A549 (cell line): ENCODE results near the gene MUC6. TPM values are rescaled to one million over a fixed set of nuclear protein-coding genes. Genes with fewer than 3 reads are reported as not detected.

Source experiments
- ATAC-seq, 2 experiments: fragments of 200-7000 bp in 1 of 2; fragments of >200 bp in 1 of 2; cut with Nextera tagmentation in 1 of 2; cut with Tn5 transposase in 1 of 2; 3 replicates each; pipeline versions ENCODE4 v1.8.0 to v1.9.1; 2018 to 2020; ENCODE audit warnings: mild to moderate bottlenecking in 1 of 2, moderate library complexity in 1 of 2
- CTCF ChIA-PET: fragments of 300-600 bp; sonication (Branson Sonifier 250); formaldehyde crosslinking; extraction: SDS; loops from one replicate; lab custom pipeline; 2021; ENCODE audit warnings: antibody characterized with exemption, inconsistent platforms; lab: Yijun Ruan, JAX
- POLR2A ChIA-PET: fragments of 350-600 bp; formaldehyde crosslinking; extraction: SDS; loops from one replicate; lab custom pipeline; 2021; ENCODE audit warnings: antibody characterized with exemption, inconsistent platforms; lab: Yijun Ruan, JAX
- DNase-seq, 2 experiments: peaks; one replicate each; pipeline versions ENCODE4 v3.0.0 to v3.0.0-alpha.2; 2011 to 2016; ENCODE audit warnings: low read depth in 1 of 2, low spot score in 1 of 2
- FAIRE-seq: peaks from 2 replicates; lab custom pipeline; 2011; peaks lifted over from hg19 to GRCh38; lab: Jason Lieb, UNC
- H3K27ac ChIP-seq, 2 experiments: fragments of >200 bp; sonication (Bioruptor Twin); formaldehyde crosslinking; 3 replicates each; pipeline ENCODE4 v1.5.1; 2016 to 2017
- H3K4me1 ChIP-seq: fragments of >200 bp; sonication (Bioruptor Twin); formaldehyde crosslinking; 3 replicates; pipeline ENCODE4 v1.6.1; 2016
- H3K4me2 ChIP-seq: fragments of >200 bp; sonication (Bioruptor Twin); formaldehyde crosslinking; 3 replicates; pipeline ENCODE4 v1.6.1; 2016
- H3K4me3 ChIP-seq: fragments of >200 bp; sonication (Bioruptor Twin); formaldehyde crosslinking; 3 replicates; pipeline ENCODE4 v1.5.1; 2016
- H3K9me3 ChIP-seq: fragments of >200 bp; sonication (Bioruptor Twin); formaldehyde crosslinking; 3 replicates; pipeline ENCODE4 v1.6.1; 2016
- CEBPB ChIP-seq, 2 experiments: fragments of >200 bp in 1 of 2; sonication (Bioruptor Twin) in 1 of 2; formaldehyde crosslinking in 1 of 2; IDR thresholded peaks; 2 replicates each; pipeline ENCODE4 v1.6.1; 2012 to 2016
- CHD4 ChIP-seq: fragments of 200-600 bp; sonication (generic); IDR thresholded peaks from 2 replicates; pipeline ENCODE4 v1.6.1; 2016; ENCODE audit warnings: antibody characterized with exemption, mild to moderate bottlenecking, borderline replicate concordance
- EP300 ChIP-seq, 2 experiments: fragments of >200 bp; sonication (Bioruptor Twin); formaldehyde crosslinking; IDR thresholded peaks; 2 replicates in 1 of 2; 3 replicates in 1 of 2; pipeline ENCODE4 v1.6.1; 2016 to 2017
- HEYL ChIP-seq: fragments of 250-450 bp; sonication (Bioruptor Pico); IDR thresholded peaks from 2 replicates; pipeline ENCODE4 v1.8.0; 2021; ENCODE audit warnings: mild to moderate bottlenecking, moderate library complexity
- KDM5A ChIP-seq: fragments of 200-600 bp; sonication (generic); IDR thresholded peaks from 2 replicates; pipeline ENCODE4 v1.6.1; 2016; ENCODE audit warnings: antibody characterized with exemption, mild to moderate bottlenecking
- MAZ ChIP-seq: fragments of 150-350 bp; IDR thresholded peaks from 2 replicates; pipeline ENCODE4 v1.6.1; 2014; ENCODE audit warnings: antibody characterized with exemption, low read depth, low read length, borderline replicate concordance
- NFE2L2 ChIP-seq: fragments of 150-350 bp; conservative IDR thresholded peaks from 2 replicates; pipeline ENCODE4 v1.6.1; 2014; ENCODE audit warnings: low read length
- NR3C1 ChIP-seq: fragments of >200 bp; sonication (Bioruptor Twin); formaldehyde crosslinking; IDR thresholded peaks from 3 replicates; pipeline ENCODE4 v1.6.1; 2017
- POLR2AphosphoS2 ChIP-seq: conservative IDR thresholded peaks from 2 replicates; pipeline ENCODE4 v1.6.1; 2012; ENCODE audit warnings: low read length, improper control_type of control experiment, inconsistent platforms
- SMC3 ChIP-seq: fragments of >200 bp; sonication (Bioruptor Twin); formaldehyde crosslinking; IDR thresholded peaks from 3 replicates; pipeline ENCODE4 v1.6.1; 2018; ENCODE audit warnings: inconsistent platforms
- TFCP2L1 ChIP-seq: fragments of 250-450 bp; sonication (Bioruptor Pico); IDR thresholded peaks from 2 replicates; pipeline ENCODE4 v1.5.0; 2021; ENCODE audit warnings: mild to moderate bottlenecking
- ZC3H11A ChIP-seq: fragments of 450-650 bp; IDR thresholded peaks from 2 replicates; pipeline ENCODE4 v1.6.1; 2014; ENCODE audit warnings: antibody characterized with exemption, mild to moderate bottlenecking
- ZFP36 ChIP-seq: fragments of 450-650 bp; IDR thresholded peaks from 2 replicates; pipeline ENCODE4 v1.6.1; 2014; ENCODE audit warnings: borderline replicate concordance; ENCODE audit not compliant: partially characterized antibody
- WGBS: methylation state at CpG from one replicate; pipeline ENCODE4 v1.1.6; 2017; ENCODE audit errors: missing lambda C conversion rate; 5-methylcytosine and 5-hydroxymethylcytosine counted together
- polyA plus RNA-seq, 4 experiments: library from polyadenylated mRNA; depleted of rRNA in 3 of 4; stranded (reverse); fragments of >200 nt; fragmentation: RNase III in 1 of 4; extraction: RNeasy Plus Mini Kit Qiagen cat#74134 plus additional on column Dnase treatment in 1 of 4; gene quantifications; 2 replicates in 3 of 4; 3 replicates in 1 of 4; pipeline ENCODE4 v1.2.3, GENCODE V29; 2011 to 2017
- TF ChIP-seq, protein P1 (sequence below): IDR thresholded peaks from 2 replicates; pipeline ENCODE4 v1.6.1; 2012; ENCODE audit warnings: low read depth, borderline replicate concordance
- TF ChIP-seq, protein P2 (sequence below): fragments of 250-450 bp; sonication (Bioruptor Pico); IDR thresholded peaks from 2 replicates; pipeline ENCODE4 v1.5.0; 2020; ENCODE audit warnings: low read depth, mild to moderate bottlenecking, moderate library complexity
- TF ChIP-seq, protein P3 (sequence below): fragments of >200 bp; sonication (Bioruptor Twin); formaldehyde crosslinking; IDR thresholded peaks from 2 replicates; pipeline ENCODE4 v1.6.1; 2016
- TF ChIP-seq, protein P4 (sequence below): fragments of 450-650 bp; IDR thresholded peaks from 2 replicates; pipeline ENCODE4 v1.6.1; 2014; ENCODE audit warnings: antibody characterized with exemption

Gene MUC6
- polyA plus RNA-seq, 2 of the 4 experiments (the other 2 are of a cell fraction): not detected

DNA sequence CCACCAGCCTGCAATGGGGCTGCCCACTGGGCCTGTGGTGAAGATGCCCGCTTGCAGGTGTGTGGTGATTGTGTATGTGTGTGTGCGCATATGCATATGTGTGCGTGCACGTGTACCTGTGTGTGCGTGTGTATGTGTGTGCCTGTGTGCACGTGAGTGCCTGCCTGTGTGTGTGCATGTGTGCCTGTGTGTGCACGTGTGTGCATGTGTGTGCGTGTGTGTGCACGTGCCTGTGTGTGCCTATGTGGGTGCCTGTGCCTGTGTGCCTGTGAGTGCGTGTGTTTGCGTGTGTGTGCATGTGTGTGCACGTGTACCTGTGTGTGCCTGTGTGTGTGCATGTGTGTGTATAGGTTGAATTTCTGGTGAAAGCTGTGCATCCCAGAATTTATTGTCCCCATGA, 2.4 kb upstream of the MUC6 start:
- no peaks in the 10 kb centered on the region for H3K9me3 ChIP-seq
- CTCF ChIA-PET: interaction anchor here (1.1 to 4.0 kb wide), 2 partner anchors 12 to 18 kb away, joined by 3 to 30 read pairs; no protein-coding TSS in a partner anchor
- no peak overlapping the region for H3K4me2 ChIP-seq
- no peak for ATAC-seq
- TF ChIP-seq CEBPB (IDR thresholded peaks at IDR 0.05): no peak
- TF ChIP-seq, protein P1, sequence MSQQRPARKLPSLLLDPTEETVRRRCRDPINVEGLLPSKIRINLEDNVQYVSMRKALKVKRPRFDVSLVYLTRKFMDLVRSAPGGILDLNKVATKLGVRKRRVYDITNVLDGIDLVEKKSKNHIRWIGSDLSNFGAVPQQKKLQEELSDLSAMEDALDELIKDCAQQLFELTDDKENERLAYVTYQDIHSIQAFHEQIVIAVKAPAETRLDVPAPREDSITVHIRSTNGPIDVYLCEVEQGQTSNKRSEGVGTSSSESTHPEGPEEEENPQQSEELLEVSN: no peak
- TF ChIP-seq, protein P2, sequence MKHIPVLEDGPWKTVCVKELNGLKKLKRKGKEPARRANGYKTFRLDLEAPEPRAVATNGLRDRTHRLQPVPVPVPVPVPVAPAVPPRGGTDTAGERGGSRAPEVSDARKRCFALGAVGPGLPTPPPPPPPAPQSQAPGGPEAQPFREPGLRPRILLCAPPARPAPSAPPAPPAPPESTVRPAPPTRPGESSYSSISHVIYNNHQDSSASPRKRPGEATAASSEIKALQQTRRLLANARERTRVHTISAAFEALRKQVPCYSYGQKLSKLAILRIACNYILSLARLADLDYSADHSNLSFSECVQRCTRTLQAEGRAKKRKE (CRISPR knock-in tag): no peak
- TF ChIP-seq KDM5A: no peak
- TF ChIP-seq, protein P3, sequence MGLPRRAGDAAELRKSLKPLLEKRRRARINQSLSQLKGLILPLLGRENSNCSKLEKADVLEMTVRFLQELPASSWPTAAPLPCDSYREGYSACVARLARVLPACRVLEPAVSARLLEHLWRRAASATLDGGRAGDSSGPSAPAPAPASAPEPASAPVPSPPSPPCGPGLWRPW: no peak
- TF ChIP-seq TFCP2L1 (CRISPR knock-in tag): no peak
- no peak for TF ChIP-seq EP300 (IDR thresholded peaks at IDR 0.05)
- TF ChIP-seq NFE2L2: no peak
- TF ChIP-seq ZC3H11A: no peak
- TF ChIP-seq, all 56 proteins: peak for 0
- DNase-seq (no peak), FAIRE-seq (no peak)
- Histone ChIP-seq H3K27ac (no peak overlapping the region), H3K4me1 (peaks cover 13% of the 10 kb centered on the region), H3K4me3 (no peak overlapping the region)
- POLR2A ChIA-PET: no interaction called here
- WGBS: 92% methylated on average over 12 of the region's 12 CpGs

DNA sequence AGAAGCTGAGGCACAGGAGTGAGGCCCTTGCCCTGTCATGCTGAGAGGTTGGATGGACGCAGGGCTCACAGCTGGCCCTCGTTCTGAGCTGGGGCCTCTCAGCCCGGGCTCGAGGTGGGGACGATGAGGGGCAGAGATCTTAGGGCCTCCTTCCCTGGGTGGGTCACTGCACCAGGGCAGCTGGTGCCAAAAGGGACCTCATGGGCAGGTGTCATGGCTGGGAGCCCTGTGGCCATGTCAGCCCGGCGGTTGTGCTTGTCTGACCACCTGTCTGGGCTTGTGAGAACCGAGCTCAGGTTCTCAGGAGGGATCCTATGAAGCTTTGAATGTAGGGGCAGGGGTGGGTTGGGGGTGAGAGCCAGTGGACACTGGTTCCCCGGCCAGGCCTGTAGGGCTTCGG, 1.8 kb upstream of the MUC6 start:
- WGBS: 67% methylated on average over 7 of the region's 10 CpGs
- FAIRE-seq: no peak
- Histone ChIP-seq H3K27ac (no peak overlapping the region), H3K4me1 (peaks cover 13% of the 10 kb centered on the region), H3K4me3 (no peak overlapping the region), H3K4me2 (no peak overlapping the region), H3K9me3 (no peaks in the 10 kb centered on the region)
- ATAC-seq: no peak
- DNase-seq: no peak
- CTCF ChIA-PET: interaction anchor here (0.6 to 4.0 kb wide), 3 partner anchors 12 to 190 kb away, joined by 3 to 30 read pairs (median 3); no protein-coding TSS in a partner anchor
- POLR2A ChIA-PET: no interaction called here
- TF ChIP-seq EP300 (IDR thresholded peaks at IDR 0.05) (no peak), ZFP36 (no peak), SMC3 (no peak), HEYL (no peak), NR3C1 (no peak)
- TF ChIP-seq, protein P2 (CRISPR knock-in tag): no peak
- TF ChIP-seq, protein P4, sequence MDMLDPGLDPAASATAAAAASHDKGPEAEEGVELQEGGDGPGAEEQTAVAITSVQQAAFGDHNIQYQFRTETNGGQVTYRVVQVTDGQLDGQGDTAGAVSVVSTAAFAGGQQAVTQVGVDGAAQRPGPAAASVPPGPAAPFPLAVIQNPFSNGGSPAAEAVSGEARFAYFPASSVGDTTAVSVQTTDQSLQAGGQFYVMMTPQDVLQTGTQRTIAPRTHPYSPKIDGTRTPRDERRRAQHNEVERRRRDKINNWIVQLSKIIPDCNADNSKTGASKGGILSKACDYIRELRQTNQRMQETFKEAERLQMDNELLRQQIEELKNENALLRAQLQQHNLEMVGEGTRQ: no peak

DNA sequence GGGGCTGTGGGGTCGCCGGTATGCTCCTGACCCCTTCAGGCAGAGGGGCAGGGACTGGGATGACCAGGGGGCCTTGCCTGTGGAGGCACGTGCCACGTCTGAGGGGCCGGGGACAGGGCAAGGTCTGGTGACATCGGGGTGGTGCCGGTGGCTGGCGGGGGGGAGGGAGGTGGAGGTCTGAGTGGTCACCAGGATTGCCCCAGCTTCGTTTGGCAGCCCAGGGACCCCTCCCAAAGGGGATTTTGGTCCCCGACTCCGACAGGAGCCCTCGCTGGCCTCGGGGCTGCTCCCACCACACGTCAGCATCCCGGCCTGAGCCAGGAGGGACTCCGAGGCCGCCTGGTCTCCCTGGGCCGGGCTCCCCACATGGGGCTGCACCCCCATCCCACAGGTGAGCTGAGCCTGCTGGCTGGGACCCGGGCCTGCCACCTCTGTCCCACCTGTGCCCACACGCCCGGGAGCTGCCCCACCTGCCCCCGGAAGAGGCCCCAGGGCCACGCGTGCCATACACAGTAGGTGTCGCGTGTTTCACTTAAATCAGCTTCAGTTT, 1.1 kb upstream of the MUC6 start:
- TF ChIP-seq, protein P3: no peak
- TF ChIP-seq POLR2AphosphoS2: no peak
- no peak for TF ChIP-seq CHD4
- TF ChIP-seq MAZ: no peak
- TF ChIP-seq, all 56 proteins: peak for 0
- Histone ChIP-seq H3K9me3 (no peaks in the 10 kb centered on the region), H3K27ac (no peak overlapping the region), H3K4me3 (no peak overlapping the region), H3K4me2 (no peak overlapping the region), H3K4me1 (peaks cover 13% of the 10 kb centered on the region)
- ATAC-seq: no peak
- no peak for FAIRE-seq
- WGBS: 75% methylated on average over 11 of the region's 26 CpGs
- no peak for DNase-seq
- ChIA-PET POLR2A (no interaction called here), CTCF (interaction anchor here (0.6 to 4.0 kb wide), 3 partner anchors 13 to 189 kb away, joined by 3 to 30 read pairs (median 3); no protein-coding TSS in a partner anchor)
